ENCODE results near the gene SULT4A1. TPM values are rescaled to one million over a fixed set of nuclear protein-coding genes. Genes with fewer than 3 reads are reported as not detected.

The SULT4A1 gene
- polyA plus RNA-seq, 1 experiment, result 0.39 TPM

DNA sequence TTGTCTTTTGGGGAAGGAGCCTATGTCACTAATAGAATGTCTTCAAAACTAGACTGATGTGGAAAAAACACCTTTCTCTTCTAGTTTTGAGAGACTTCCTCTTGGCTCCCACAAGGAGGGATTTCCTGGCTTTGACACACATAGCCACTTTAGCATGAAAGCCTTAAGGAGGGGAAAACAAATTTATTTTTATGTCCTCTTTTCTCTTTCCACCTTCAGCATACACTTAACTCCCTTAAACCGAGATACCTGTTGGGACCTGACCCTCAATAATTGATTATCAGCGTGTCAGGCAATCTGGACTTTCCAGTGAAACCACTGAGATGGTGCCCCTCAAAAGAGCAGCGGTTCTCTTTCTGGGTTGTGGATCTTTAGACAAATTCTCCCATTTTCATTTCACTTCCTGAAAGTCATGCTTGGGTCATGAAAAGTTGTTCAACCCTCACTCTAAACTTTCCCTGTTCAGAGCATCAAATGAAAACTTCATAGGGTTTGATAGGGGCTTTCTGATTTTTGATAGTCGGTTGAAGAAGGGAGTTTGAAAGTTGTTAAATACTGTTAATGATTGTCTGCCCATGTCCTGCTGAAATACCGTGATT, 59.3 kb downstream of the SULT4A1 start:
- H3K4me3 ChIP-seq (ENCODE audit: low read depth, low read length), result no peak overlapping the region
- TF ChIP-seq, protein P1, sequence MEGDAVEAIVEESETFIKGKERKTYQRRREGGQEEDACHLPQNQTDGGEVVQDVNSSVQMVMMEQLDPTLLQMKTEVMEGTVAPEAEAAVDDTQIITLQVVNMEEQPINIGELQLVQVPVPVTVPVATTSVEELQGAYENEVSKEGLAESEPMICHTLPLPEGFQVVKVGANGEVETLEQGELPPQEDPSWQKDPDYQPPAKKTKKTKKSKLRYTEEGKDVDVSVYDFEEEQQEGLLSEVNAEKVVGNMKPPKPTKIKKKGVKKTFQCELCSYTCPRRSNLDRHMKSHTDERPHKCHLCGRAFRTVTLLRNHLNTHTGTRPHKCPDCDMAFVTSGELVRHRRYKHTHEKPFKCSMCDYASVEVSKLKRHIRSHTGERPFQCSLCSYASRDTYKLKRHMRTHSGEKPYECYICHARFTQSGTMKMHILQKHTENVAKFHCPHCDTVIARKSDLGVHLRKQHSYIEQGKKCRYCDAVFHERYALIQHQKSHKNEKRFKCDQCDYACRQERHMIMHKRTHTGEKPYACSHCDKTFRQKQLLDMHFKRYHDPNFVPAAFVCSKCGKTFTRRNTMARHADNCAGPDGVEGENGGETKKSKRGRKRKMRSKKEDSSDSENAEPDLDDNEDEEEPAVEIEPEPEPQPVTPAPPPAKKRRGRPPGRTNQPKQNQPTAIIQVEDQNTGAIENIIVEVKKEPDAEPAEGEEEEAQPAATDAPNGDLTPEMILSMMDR (IDR thresholded peaks at IDR 0.05; ENCODE audit: insufficient read depth, low read depth, low read length), result no peak
- POLR2A ChIA-PET, result no interaction called here
- CTCF ChIA-PET, result interaction anchor here (0.7 kb wide), 1 partner anchor 20 kb away, joined by 3 read pairs; no protein-coding TSS in a partner anchor
- no peaks in the 10 kb centered on the region; the same call in 1 of the 2 replicates for H3K27me3 ChIP-seq (ENCODE audit: control insufficient read depth, insufficient read depth, low read length)
- H3K36me3 ChIP-seq (ENCODE audit: control insufficient read depth, insufficient read depth, low read length), result no peaks in the 10 kb centered on the region
- no peak for DNase-seq (ENCODE audit: low read depth)

- TF ChIP-seq, protein P1 (IDR thresholded peaks at IDR 0.05; ENCODE audit: insufficient read depth, low read depth, low read length), result no peak
- Histone ChIP-seq H3K36me3 (ENCODE audit: control insufficient read depth, insufficient read depth, low read length) (no peaks in the 10 kb centered on the region), H3K4me3 (ENCODE audit: low read depth, low read length) (no peak overlapping the region), H3K27me3 (ENCODE audit: control insufficient read depth, insufficient read depth, low read length) (no peaks in the 10 kb centered on the region; the same call in 1 of the 2 replicates)
- POLR2A ChIA-PET, result no interaction called here
- CTCF ChIA-PET, result interaction anchor here (0.8 to 1.1 kb wide), 2 partner anchors 18 to 415 kb away, joined by 3 to 4 read pairs; no protein-coding TSS in a partner anchor
- DNase-seq (ENCODE audit: low read depth), result no peak
Measured at GRCh38 chr22:43800970-43801369, 61.3 kb downstream of the SULT4A1 start.

GRCh38 chr22:43798492-43798891, 63.8 kb downstream of the SULT4A1 start:
- no peak for DNase-seq (ENCODE audit: low read depth)
- POLR2A ChIA-PET, result no interaction called here
- Histone ChIP-seq H3K36me3 (ENCODE audit: control insufficient read depth, insufficient read depth, low read length) (no peaks in the 10 kb centered on the region), H3K27me3 (ENCODE audit: control insufficient read depth, insufficient read depth, low read length) (no peaks in the 10 kb centered on the region; the same call in 1 of the 2 replicates), H3K4me3 (ENCODE audit: low read depth, low read length) (no peak overlapping the region)
- TF ChIP-seq, protein P1 (IDR thresholded peaks at IDR 0.05; ENCODE audit: insufficient read depth, low read depth, low read length), result no peak
- CTCF ChIA-PET, result interaction anchor here (0.8 kb wide), 1 partner anchor 15 kb away, joined by 3 read pairs; no protein-coding TSS in a partner anchor

GRCh38 chr22:43796567-43796966, 65.7 kb downstream of the SULT4A1 start:
- POLR2A ChIA-PET, result no interaction called here
- DNase-seq (ENCODE audit: low read depth), result no peak
- H3K4me3 ChIP-seq (ENCODE audit: low read depth, low read length), result no peak overlapping the region
- no peaks in the 10 kb centered on the region for H3K36me3 ChIP-seq (ENCODE audit: control insufficient read depth, insufficient read depth, low read length)
- CTCF ChIA-PET, result interaction anchor here (0.9 to 4.3 kb wide), 15 partner anchors 10 to 522 kb away, joined by 3 to 34 read pairs (median 3); partner anchors contain the start of gene EFCAB6
- TF ChIP-seq, protein P1 (IDR thresholded peaks at IDR 0.05; ENCODE audit: insufficient read depth, low read depth, low read length), result peak; percentile 58
- no peaks in the 10 kb centered on the region for H3K27me3 ChIP-seq (ENCODE audit: control insufficient read depth, insufficient read depth, low read length)

GRCh38 chr22:43795320-43795719, 67.0 kb downstream of the SULT4A1 start:
- CTCF ChIA-PET, result interaction anchor here (1.6 to 4.3 kb wide), 3 partner anchors 13 to 408 kb away, joined by 3 to 34 read pairs (median 7); no protein-coding TSS in a partner anchor
- TF ChIP-seq, protein P1 (IDR thresholded peaks at IDR 0.05; ENCODE audit: insufficient read depth, low read depth, low read length), result no peak
- no peak overlapping the region for H3K4me3 ChIP-seq (ENCODE audit: low read depth, low read length)
- no peaks in the 10 kb centered on the region for H3K36me3 ChIP-seq (ENCODE audit: control insufficient read depth, insufficient read depth, low read length)
- H3K27me3 ChIP-seq (ENCODE audit: control insufficient read depth, insufficient read depth, low read length), result no peaks in the 10 kb centered on the region
- POLR2A ChIA-PET, result no interaction called here
- no peak for DNase-seq (ENCODE audit: low read depth)

Data from BJ (cell line).